Glomerular visceral epithelial cell (primary cell): ENCODE results near the gene MS4A14.
"Not testable (repeated sequence)": the region's sequence is repeated elsewhere in the genome, so short reads cannot be mapped to it uniquely, and the experiment has no call there.

Source experiments
- DNase-seq: peaks from one replicate; pipeline ENCODE4 v3.0.0-alpha.2; 2016; ENCODE audit errors: extremely low spot score

MS4A14 gene

DNA sequence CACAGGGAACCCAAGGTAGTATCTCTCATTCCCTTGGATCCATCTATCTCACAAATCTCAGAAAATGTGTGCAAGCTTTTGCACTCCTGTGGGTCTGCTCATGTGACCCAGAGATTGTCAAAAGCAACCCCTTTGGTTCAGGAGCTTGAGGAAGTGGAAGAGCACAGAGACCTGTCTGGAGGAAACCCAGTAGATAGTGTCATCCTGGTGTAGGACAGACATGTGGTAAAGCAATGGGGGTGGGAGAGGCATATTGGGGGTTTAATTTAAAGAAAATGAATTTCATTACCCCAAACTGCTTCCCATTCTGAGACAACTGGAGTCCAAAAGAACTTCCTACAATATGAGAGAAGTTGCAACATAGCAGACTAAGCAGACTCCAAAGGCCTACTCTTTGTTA, 5.8 kb upstream of the MS4A14 start:
- DNase-seq, result no peak

- DNase-seq, result no peak
Measured at GRCh38 chr11:60392361-60392760, 3.9 kb upstream of the MS4A14 start.

- no peak for DNase-seq
Measured at GRCh38 chr11:60393016-60393415, 3.2 kb upstream of the MS4A14 start.

- no peak for DNase-seq
Measured at GRCh38 chr11:60394666-60395380, 1.4 kb upstream of the MS4A14 start.

DNA sequence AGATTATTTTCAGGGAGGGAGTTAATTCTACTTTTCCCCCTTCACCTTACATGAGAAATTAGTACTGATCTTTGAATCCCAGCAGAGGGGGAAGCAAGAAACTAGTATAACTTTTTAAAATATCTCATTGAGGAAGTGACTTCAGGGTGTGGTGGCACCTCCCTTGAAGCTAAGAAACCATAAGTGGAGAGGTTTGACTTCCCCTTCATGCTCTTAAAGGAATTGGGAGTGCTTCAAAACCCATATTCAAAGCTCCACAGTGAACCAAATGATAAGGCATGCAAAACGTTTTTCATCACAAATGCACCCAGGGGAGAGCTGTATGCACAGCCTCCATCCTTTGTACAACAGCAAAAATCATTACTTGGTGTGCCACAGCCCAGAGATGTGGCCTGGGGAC, 540 bp downstream of the MS4A14 start:
- no peak for DNase-seq

DNA sequence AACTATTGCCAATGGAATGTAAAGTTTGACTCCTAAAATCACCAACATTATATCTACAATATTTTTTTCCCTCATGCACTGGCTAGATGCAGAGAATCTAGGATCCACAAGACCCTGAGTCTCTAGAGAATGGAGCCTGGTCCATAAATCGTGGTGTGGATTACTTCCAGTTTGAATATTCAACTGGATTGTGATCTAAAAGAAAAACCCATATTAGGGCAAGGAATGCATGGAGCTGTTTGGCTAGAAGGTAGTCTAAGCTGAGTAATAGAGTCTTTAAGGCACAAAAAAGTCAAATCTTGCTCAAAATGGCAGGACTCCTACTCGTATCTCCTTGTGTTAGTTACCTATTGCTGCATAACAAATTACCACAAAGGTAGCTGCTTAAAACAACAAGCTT, 23.8 kb downstream of the MS4A14 start:
- DNase-seq, result no peak

GRCh38 chr11:60422609-60423008, 26.4 kb downstream of the MS4A14 start:
- no peak for DNase-seq

DNA sequence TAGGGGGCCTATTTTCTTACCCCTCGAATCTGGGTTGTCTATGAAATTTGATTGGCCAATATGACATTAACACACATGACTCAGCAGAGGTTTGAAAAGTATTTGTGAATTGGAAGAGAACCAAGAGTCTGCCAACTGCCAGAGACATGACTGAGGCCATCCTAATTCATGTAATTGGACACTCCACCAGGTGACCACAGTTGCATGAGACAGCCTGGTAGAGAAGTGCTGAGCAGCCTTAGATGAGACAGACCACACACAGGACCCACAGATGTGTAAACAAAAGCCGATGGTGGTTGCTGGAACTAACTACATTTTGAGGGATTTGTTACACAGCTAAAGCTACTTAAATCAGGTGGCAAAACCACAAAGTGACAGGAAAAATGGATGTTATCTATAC, 32.3 kb downstream of the MS4A14 start:
- DNase-seq, result peak; percentile 16

DNA sequence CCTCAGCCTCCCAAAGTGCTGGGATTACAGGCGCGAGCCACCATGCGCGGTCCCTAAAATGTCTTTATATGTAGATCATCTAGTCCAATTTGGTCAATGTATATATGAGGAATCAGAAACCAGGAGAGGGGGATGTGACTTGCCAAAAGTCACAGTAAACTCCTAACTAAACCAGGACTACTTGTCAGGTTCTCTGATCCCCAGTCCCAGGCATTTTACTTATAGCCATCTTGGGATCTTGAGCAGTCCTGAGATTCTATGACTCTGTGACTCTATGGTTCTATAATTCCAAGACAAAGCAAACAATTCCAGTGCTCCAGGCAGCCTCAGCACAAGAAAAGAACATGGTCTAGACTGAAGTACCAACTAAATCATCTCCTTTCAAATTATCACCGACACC, 33.0 kb downstream of the MS4A14 start, which contains the start of gene MS4A5:
Gene MS4A5, plus strand, starts transcription at position 301 of the 400 bp plus-strand sequence. CDS start 103 bp downstream, outside the sequence.
- no peak for DNase-seq

DNA sequence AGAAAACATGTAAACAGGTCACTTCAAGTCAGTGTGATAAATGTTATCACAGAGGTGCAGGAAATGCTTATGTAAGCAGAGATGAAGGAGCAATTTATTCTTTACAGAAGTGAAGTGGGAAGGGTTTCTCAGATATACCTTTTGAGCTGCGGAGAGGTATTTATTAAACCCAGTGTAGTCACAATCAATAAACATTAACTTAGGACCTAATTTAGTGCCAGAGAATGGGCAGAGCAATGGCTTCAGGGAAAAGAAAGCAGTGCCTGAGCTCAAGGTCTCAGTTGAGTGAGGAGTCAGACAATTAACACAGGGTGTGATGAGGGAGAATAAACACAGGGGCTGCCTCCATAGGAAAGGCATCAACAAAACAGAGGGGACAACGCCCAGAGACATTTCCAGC, 35.0 kb downstream of the MS4A14 start:
- DNase-seq, result no peak

- no peak for DNase-seq
Measured at GRCh38 chr11:60433401-60433800, 37.1 kb downstream of the MS4A14 start.

GRCh38 chr11:60447070-60447469, 50.8 kb downstream of the MS4A14 start:
- no peak for DNase-seq

DNA sequence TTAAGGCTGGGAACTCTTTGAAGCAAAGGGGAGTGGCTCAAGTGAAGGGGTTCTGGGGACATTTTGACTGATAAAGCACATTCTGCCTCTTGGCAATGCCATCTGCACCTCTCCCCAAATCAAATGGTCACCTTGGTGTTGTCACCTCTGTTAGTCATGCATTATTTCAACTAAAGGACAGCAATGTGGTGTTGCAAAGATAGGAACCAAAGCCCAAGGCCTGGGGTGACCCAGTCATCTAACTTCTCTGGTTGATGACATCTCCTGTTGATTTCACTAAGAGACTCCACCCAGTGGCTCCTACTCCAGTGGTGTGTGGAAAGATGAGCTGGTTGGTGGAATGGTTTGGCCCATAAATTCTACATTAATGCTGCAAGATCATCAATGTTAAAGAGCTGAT, 51.6 kb downstream of the MS4A14 start:
- no peak for DNase-seq

- not testable (repeated sequence) for DNase-seq
Measured at GRCh38 chr11:60451185-60451584, 54.9 kb downstream of the MS4A14 start.

DNA sequence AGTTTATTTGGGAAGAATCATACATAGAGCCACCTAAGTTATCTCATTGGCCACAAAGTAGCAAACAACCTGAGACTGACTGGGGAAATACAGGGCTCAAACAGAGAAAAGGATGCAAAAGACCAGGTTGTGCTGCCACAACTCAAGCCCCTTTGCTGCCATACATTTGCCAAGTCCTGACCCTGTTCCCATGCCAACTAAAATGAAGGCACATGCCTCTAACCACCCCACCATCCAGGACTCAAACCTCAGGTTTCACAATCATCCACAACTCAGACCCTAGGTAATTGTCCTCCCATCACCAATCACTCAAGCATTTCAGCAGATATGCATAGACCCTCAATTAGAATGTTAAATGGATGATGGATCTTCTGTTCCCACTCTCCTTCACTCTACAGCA, 58.0 kb downstream of the MS4A14 start:
- DNase-seq, result no peak

GRCh38 chr11:60455531-60456042, 59.3 kb downstream of the MS4A14 start, which contains the start of gene MS4A1:
Gene MS4A1 (plus strand): TSS chr11:60455847. CDS start chr11:60462375, 6,528 bp downstream.
- no peak for DNase-seq

- no peak for DNase-seq
Measured at GRCh38 chr11:60457576-60457975, 61.3 kb downstream of the MS4A14 start.

- no peak for DNase-seq
Measured at GRCh38 chr11:60459345-60459744, 63.1 kb downstream of the MS4A14 start.
